Fibroblast of pulmonary artery (primary cell): ENCODE measurements around the gene PNMA6A.
"Not testable (repeated sequence)": the region's sequence is repeated elsewhere in the genome, so short reads cannot be mapped to it uniquely, and the experiment has no call there.

Source experiments
- DNase-seq: peaks from one replicate; pipeline ENCODE4 v3.0.0-alpha.2; 2010; ENCODE audit warnings: low read depth
- H3K4me3 ChIP-seq: replicated peaks from 2 replicates; pipeline ENCODE4 v1.5.1; 2011; ENCODE audit warnings: low read depth, mild to moderate bottlenecking, control low read depth, low read length, moderate library complexity
- TF ChIP-seq, protein P1 (sequence below): IDR thresholded peaks from 2 replicates; pipeline ENCODE4 v1.5.1; 2011; ENCODE audit warnings: mild to moderate bottlenecking, control low read depth, low read length, inconsistent platforms; ENCODE audit errors: missing control alignments

The PNMA6A gene

DNA sequence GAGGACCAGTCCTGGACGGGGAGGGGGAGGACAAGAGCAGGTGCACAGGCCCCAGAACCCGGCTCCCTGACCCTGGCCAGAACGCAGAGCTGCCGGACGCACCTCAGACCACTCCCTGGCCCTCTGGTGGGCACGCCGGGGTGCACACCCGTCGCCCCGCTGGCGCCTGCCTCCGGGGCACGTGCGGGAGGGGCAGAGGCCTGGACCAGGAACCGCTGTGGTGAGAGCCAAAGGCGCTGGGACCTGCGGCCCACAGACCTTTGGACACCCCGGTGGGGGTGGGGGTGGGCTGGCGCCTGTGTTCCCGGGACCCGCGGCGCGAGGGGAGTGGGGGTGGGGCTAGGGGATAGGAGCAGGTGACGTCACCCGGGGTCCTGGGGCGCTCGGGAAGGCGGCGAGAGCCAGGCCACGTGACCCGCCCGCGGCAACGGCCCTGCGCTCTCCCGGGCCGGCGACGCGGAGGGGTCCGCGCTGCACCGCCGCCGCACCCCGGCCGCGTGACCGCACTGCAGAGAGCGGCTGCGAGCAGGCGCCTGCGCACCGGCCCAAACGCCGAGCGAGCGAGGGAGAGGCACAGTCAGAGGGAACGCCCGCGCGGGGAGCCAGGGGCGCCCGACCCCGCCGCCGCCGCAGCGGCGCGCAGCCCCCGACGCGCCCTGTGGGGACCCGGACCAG, at the start of gene PNMA6A:
Gene PNMA6A, plus strand, starts transcription at position 546 of the 675 bp plus-strand sequence. CDS start 609 bp downstream, outside the sequence.
- not testable (repeated sequence) for H3K4me3 ChIP-seq, DNase-seq

DNA sequence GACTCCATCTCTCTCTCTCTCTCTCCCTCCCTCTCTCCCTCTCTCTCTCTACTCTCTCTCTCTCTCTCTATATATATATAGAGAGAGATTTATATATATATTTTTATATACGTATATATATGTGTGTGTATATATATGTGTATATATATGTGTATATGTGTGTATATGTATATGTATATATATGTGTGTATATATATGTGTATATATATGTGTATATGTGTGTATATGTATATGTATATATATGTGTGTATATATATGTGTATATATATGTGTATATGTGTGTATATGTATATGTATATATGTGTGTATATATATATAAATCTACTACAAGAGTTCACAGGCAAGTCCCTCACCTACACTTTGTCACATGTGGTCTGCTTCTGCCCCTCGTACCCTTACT, 45.8 kb upstream of the PNMA6A start:
- not testable (repeated sequence) for DNase-seq, H3K4me3 ChIP-seq

DNA sequence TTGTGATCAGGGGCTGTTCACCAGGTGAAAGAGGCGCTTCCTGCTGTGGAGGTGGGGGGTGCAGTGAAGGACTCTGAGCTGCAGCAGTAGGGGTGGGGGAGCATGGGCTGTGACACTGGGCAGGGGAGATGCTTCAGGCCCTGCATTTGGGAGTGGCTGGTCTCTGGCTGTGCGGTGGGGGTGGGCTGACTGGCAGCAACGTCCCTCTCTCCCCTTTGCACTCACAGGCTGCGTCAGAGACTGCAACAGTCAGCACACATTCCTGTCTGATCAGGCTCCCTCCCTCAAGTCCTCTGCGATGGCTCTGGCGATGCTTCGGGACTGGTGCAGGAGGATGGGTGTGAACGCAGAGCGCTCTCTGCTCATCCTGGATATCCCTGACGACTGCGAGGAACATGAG, 43.8 kb upstream of the PNMA6A start:
- DNase-seq = not testable (repeated sequence)

DNA sequence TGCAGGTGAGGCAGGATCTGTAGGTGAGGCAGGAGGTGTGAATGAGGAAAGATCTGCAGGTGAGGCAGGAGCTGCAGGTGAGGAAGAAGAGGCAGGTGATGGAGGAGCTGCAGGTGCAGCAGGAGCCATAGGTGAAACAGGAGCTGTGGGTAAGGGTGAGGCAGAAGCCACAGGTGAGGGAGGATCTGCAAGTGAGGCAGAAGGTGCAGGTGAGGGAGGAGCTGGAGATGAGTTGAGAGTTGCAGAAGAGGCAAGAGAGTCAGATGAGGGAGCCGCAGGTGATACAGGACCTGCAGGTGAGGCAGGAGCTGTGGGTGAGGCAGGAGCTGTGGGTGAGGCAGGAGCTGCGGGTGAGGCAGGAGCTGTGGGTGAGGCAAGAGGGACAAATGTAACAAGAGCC, 43.1 kb upstream of the PNMA6A start:
- TF ChIP-seq, protein P1, sequence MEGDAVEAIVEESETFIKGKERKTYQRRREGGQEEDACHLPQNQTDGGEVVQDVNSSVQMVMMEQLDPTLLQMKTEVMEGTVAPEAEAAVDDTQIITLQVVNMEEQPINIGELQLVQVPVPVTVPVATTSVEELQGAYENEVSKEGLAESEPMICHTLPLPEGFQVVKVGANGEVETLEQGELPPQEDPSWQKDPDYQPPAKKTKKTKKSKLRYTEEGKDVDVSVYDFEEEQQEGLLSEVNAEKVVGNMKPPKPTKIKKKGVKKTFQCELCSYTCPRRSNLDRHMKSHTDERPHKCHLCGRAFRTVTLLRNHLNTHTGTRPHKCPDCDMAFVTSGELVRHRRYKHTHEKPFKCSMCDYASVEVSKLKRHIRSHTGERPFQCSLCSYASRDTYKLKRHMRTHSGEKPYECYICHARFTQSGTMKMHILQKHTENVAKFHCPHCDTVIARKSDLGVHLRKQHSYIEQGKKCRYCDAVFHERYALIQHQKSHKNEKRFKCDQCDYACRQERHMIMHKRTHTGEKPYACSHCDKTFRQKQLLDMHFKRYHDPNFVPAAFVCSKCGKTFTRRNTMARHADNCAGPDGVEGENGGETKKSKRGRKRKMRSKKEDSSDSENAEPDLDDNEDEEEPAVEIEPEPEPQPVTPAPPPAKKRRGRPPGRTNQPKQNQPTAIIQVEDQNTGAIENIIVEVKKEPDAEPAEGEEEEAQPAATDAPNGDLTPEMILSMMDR = no peak
- no peak for DNase-seq
- no peak overlapping the region for H3K4me3 ChIP-seq

More for the DNA sequence above, 43.8 kb upstream of the PNMA6A start:
- not testable (repeated sequence) for H3K4me3 ChIP-seq

DNA sequence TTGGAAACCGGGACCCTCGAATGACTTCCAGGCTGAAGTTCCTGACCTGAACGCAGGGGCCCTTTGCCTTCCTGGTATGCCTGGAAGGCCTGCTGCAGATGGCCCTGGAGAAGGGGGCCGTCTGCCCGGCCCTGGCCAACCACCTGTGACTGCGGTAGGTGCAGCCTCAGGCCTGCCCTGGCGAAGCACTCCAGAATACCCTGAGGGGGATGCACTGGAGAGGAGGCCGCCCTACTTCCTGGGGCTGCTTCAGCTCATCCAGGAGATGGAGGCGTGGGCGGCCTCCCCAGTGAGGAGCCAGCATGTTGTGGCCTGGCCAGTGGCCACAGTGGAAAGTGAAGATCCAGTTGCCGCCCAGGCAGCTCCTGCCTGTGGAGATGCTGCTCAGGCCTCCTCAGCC, 42.4 kb upstream of the PNMA6A start:
- H3K4me3 ChIP-seq = no peak overlapping the region
- TF ChIP-seq, protein P1 = no peak
- DNase-seq = no peak

DNA sequence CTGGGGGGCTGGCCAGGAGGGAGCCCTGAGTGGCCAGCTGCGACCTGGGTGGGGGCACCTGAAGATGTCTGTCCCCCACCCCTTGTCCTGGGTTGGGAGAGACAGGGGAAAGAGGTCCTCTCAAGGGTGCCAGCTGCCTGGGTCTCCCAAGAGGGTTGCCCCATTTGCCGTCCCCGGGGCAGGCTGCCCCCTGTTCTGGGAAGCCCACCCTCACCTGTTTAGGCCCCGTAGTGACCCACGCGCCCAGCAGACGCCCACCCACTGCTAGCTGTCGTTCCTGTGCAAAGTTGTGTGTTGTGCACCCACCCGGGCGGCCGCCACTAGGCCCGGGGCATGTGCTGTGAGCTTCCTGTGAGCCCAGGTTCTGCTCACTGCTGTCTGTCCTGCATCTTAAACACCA, 41.5 kb upstream of the PNMA6A start:
- TF ChIP-seq, protein P1 = no peak
- no peak overlapping the region for H3K4me3 ChIP-seq
- no peak for DNase-seq

DNA sequence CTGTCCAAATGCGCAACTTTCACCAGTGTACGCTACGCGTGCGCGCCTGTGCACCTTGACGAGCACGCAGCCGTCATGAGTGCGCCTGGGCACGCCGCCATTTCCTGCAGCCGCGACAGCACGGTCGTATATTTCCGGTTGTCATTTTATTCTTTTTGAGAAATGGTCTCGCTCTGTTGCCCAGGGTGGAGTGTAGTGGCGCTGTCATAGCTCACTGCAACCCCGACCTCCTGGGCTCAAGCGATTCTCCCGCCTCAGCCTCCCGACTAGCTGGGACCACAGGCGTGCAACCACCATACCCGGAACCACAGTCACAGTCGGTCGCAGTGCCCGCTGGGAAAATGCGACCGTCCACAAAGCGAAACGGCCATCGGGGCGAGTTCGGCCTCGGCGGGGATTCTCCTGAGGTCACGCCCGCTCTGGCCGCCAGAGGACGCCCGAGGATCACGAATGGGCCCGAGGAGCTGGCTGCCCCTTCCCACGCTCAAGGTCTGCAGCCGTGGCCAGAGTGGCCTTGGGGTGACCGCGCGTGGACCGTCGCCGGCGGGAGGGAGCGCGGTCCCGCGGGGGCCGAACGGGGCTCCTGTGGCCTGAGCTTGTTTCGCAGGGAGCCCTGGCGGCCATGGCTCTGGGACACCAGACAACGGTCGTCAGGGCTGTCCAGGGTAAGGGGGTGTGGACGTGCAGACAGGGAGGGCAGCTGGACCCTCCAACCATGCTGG, 39.7 kb upstream of the PNMA6A start:
- TF ChIP-seq, protein P1 = peak; percentile 51
- H3K4me3 ChIP-seq = peak overlapping the region; percentile 30
- peak; percentile 51 for DNase-seq

DNA sequence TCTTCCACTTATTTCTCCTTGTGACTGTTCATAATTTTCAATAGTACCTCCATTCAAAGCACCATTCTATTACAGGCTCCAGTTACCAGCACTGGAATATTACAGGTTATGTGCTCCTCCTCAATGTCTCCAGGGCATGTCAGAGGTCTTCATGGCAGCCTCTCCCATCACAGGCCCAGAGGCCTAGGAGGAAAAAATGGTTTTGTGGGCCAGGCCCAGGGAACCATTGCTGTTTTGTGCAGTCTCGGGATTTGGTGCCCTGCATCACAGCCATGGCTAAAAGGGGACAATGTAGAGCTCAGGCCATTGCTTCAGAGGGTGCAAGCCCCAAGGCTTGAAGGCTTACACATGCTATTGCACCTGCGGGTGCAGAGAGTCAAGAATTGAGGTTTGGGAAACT, 23.2 kb upstream of the PNMA6A start:
- TF ChIP-seq, protein P1 = no peak
- DNase-seq = no peak

More for the DNA sequence above, 23.2 kb upstream of the PNMA6A start:
- H3K4me3 ChIP-seq = no peak overlapping the region
